HepG2 (cell line): ENCODE results near the gene SLC16A1. TPM values are rescaled to one million over a fixed set of nuclear protein-coding genes. Genes with fewer than 3 reads are reported as not detected.

Experiments used
- BORCS8-MEF2B ChIP-seq: sonication (generic); formaldehyde crosslinking; IDR thresholded peaks from 2 replicates; pipeline ENCODE4 v1.8.0; 2022; ENCODE audit warnings: mild to moderate bottlenecking, missing genetic modification reagents
- CHCHD3 ChIP-seq: sonication (generic); formaldehyde crosslinking; IDR thresholded peaks from 2 replicates; pipeline ENCODE4 v1.8.0; 2022; ENCODE audit warnings: mild to moderate bottlenecking, missing genetic modification reagents, moderate library complexity
- FOSL2 ChIP-seq: sonication (generic); formaldehyde crosslinking; IDR thresholded peaks from 2 replicates; pipeline ENCODE4 v1.4.0; 2020; ENCODE audit warnings: missing genetic modification reagents
- GABPB1 ChIP-seq: IDR thresholded peaks from 2 replicates; pipeline ENCODE4 v1.6.1; 2016; ENCODE audit warnings: mild to moderate bottlenecking, missing genetic modification reagents, moderate library complexity, missing compliant biosample characterization
- MXD4 ChIP-seq: IDR thresholded peaks from 2 replicates; pipeline ENCODE4 v1.6.1; 2016; ENCODE audit warnings: mild to moderate bottlenecking, missing biosample characterization, missing genetic modification reagents
- NFKB2 ChIP-seq: sonication (generic); formaldehyde crosslinking; IDR thresholded peaks from 2 replicates; pipeline ENCODE4 v1.4.0; 2020; ENCODE audit warnings: missing genetic modification reagents, borderline replicate concordance
- REPIN1 ChIP-seq: sonication (generic); formaldehyde crosslinking; IDR thresholded peaks from 2 replicates; pipeline ENCODE4 v1.8.0; 2022; ENCODE audit warnings: missing genetic modification reagents, low read depth, mild to moderate bottlenecking, borderline replicate concordance
- RFXANK ChIP-seq: IDR thresholded peaks from 2 replicates; pipeline ENCODE4 v1.6.1; 2016
- SRY ChIP-seq: sonication (generic); formaldehyde crosslinking; IDR thresholded peaks from 2 replicates; pipeline ENCODE4 v1.8.0; 2022; ENCODE audit warnings: mild to moderate bottlenecking, missing genetic modification reagents
- TMF1 ChIP-seq: sonication (generic); formaldehyde crosslinking; IDR thresholded peaks from 2 replicates; pipeline ENCODE4 v1.8.1; 2022; ENCODE audit warnings: low read depth, missing genetic modification reagents
- YY1 ChIP-seq: IDR thresholded peaks from 2 replicates; pipeline ENCODE4 v1.6.1; 2011; ENCODE audit warnings: low read length, low read depth, moderate library complexity, mild to moderate bottlenecking; ENCODE audit not compliant: insufficient read depth, insufficient replicate concordance
- ZBTB3 ChIP-seq: sonication (generic); formaldehyde crosslinking; IDR thresholded peaks from 2 replicates; pipeline ENCODE4 v1.4.0; 2020; ENCODE audit warnings: low read depth, mild to moderate bottlenecking, moderate library complexity, missing genetic modification reagents, borderline replicate concordance
- ZMYM4 ChIP-seq: sonication (generic); formaldehyde crosslinking; IDR thresholded peaks from 2 replicates; pipeline ENCODE4 v1.8.1; 2023; ENCODE audit warnings: mild to moderate bottlenecking, missing genetic modification reagents
- ZNF572 ChIP-seq: sonication (generic); formaldehyde crosslinking; IDR thresholded peaks from 2 replicates; pipeline ENCODE4 v1.5.1; 2020; ENCODE audit warnings: mild to moderate bottlenecking, missing genetic modification reagents
- ZNF607 ChIP-seq: sonication (generic); formaldehyde crosslinking; IDR thresholded peaks from 2 replicates; pipeline ENCODE4 v1.5.1; 2020; ENCODE audit warnings: missing genetic modification reagents, mild to moderate bottlenecking, borderline replicate concordance
- ZNF792 ChIP-seq: IDR thresholded peaks from 2 replicates; pipeline ENCODE4 v1.6.1; 2016
- ZSCAN29 ChIP-seq: sonication (generic); formaldehyde crosslinking; conservative IDR thresholded peaks from 2 replicates; pipeline ENCODE4 v1.4.0; 2020; ENCODE audit warnings: mild to moderate bottlenecking, missing genetic modification reagents
- polyA plus RNA-seq, 8 experiments: library from polyadenylated mRNA; depleted of rRNA in 3 of 8; stranded (reverse) in 7 of 8; unstranded in 1 of 8; fragments of >200 nt; fragmentation: Illumina TruSeq in 4 of 8; extraction: Trizol in 4 of 8; gene quantifications; 2 replicates each; pipeline versions ENCODE4 v1.2.1 to v1.2.3, GENCODE V29; 2011 to 2016; ENCODE audit warnings: low read depth in 4 of 8, missing spikeins in 1 of 8, mixed read lengths in 1 of 8; ENCODE audit not compliant: insufficient read depth in 1 of 8
- total RNA-seq, 5 experiments: library from RNA; depleted of rRNA; stranded (reverse); fragments of >200 nt; fragmentation: Illumina TruSeq; extraction: Trizol; gene quantifications; 2 replicates each; pipeline ENCODE4 v1.2.3, GENCODE V29; 2016; ENCODE audit warnings: low read depth in 1 of 5
- TF ChIP-seq, protein P1 (sequence below): IDR thresholded peaks from 2 replicates; pipeline ENCODE4 v1.6.1; 2016
- TF ChIP-seq, protein P2 (sequence below): sonication (generic); formaldehyde crosslinking; IDR thresholded peaks from 2 replicates; pipeline ENCODE4 v1.9.0; 2021; ENCODE audit warnings: missing genetic modification reagents, mild to moderate bottlenecking, borderline replicate concordance
- TF ChIP-seq, protein P3 (sequence below): IDR thresholded peaks from 2 replicates; pipeline ENCODE4 v1.6.1; 2016; ENCODE audit warnings: mild to moderate bottlenecking
- TF ChIP-seq, protein P4 (sequence below): IDR thresholded peaks from 2 replicates; pipeline ENCODE4 v1.6.1; 2016; ENCODE audit warnings: low read depth, missing genetic modification reagents, missing compliant biosample characterization

The SLC16A1 gene
- total and polyA plus RNA-seq, 2 of the 13 experiments (the other 11 are each of a cell fraction or from before 2014, with no cell fraction given), result 106 to 142 TPM

DNA sequence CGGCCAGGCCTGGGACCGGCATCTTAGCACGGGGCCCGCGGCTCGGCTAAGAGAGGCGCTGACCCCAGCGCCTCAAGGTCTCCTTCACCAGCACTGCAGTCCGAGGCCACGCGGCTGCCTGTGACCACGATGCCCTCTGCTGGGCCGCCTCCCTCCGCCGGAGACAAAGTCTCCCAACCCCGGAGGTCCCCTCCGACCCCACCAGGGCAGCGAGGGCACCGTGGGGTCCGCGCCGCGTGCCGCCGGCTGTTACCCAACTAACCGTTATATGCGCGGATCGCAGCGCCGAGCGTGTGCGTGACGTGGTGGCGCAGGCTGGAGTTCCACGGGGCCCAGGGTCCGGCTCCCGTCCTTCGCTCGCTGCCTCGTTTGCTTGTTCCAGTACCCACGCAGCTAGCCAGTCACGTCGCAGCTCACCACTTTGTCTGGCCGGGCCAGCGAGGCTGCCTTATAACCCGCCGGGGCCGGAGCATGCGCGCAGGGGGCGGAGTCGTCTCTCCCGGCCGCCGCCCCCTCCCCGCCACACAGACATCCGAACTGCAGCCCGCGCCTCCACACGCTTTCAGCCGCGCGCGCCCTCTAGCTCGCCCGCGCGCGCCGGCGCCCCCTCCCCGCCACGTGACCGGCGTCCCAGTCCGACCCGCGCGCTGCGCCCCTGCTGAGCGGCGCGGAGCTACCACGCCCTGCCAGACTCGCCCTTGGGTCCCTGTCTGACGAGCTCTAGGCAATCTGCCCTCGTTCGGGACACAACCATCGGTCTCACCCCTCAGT, at the start of gene SLC16A1 (continued):
- TF ChIP-seq ZMYM4 (CRISPR knock-in tag) (peak; percentile 97), NFKB2 (peak; percentile 62; the same call in 1 of the 2 replicates), ZBTB3 (CRISPR knock-in tag) (peak; percentile 69; the same call in 1 of the 2 replicates), REPIN1 (peak; percentile 51; the same call in 1 of the 2 replicates), MXD4 (CRISPR knock-in tag) (peak; percentile 93), CHCHD3 (0 out of 2 replicates have a peak, but pooled peaks have one; percentile 54), ZSCAN29 (CRISPR knock-in tag) (no peak; the same call in 1 of the 2 replicates), RFXANK (CRISPR knock-in tag) (no peak), BORCS8-MEF2B (CRISPR knock-in tag) (peak; percentile 81; the same call in 1 of the 2 replicates), GABPB1 (peak; percentile 78), SRY (CRISPR knock-in tag) (peak; percentile 94; the same call in 1 of the 2 replicates), ZNF572 (CRISPR knock-in tag) (peak; percentile 92; the same call in 1 of the 2 replicates), FOSL2 (CRISPR knock-in tag) (no peak), TMF1 (CRISPR knock-in tag) (no peak), YY1 (peak; percentile 33), ZNF607 (CRISPR knock-in tag) (no peak; the same call in 1 of the 2 replicates), ZNF792 (CRISPR knock-in tag) (peak; percentile 66; the same call in 1 of the 2 replicates)
- TF ChIP-seq, protein P1, sequence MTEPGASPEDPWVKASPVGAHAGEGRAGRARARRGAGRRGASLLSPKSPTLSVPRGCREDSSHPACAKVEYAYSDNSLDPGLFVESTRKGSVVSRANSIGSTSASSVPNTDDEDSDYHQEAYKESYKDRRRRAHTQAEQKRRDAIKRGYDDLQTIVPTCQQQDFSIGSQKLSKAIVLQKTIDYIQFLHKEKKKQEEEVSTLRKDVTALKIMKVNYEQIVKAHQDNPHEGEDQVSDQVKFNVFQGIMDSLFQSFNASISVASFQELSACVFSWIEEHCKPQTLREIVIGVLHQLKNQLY, result peak; percentile 45; the same call in 1 of the 2 replicates
- TF ChIP-seq, protein P2, sequence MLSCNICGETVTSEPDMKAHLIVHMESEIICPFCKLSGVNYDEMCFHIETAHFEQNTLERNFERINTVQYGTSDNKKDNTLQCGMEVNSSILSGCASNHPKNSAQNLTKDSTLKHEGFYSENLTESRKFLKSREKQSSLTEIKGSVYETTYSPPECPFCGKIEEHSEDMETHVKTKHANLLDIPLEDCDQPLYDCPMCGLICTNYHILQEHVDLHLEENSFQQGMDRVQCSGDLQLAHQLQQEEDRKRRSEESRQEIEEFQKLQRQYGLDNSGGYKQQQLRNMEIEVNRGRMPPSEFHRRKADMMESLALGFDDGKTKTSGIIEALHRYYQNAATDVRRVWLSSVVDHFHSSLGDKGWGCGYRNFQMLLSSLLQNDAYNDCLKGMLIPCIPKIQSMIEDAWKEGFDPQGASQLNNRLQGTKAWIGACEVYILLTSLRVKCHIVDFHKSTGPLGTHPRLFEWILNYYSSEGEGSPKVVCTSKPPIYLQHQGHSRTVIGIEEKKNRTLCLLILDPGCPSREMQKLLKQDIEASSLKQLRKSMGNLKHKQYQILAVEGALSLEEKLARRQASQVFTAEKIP (CRISPR knock-in tag), result no peak
- TF ChIP-seq, protein P3, sequence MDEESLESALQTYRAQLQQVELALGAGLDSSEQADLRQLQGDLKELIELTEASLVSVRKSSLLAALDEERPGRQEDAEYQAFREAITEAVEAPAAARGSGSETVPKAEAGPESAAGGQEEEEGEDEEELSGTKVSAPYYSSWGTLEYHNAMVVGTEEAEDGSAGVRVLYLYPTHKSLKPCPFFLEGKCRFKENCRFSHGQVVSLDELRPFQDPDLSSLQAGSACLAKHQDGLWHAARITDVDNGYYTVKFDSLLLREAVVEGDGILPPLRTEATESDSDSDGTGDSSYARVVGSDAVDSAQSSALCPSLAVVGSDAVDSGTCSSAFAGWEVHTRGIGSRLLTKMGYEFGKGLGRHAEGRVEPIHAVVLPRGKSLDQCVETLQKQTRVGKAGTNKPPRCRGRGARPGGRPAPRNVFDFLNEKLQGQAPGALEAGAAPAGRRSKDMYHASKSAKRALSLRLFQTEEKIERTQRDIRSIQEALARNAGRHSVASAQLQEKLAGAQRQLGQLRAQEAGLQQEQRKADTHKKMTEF (CRISPR knock-in tag), result peak; percentile 64
- TF ChIP-seq, protein P4, sequence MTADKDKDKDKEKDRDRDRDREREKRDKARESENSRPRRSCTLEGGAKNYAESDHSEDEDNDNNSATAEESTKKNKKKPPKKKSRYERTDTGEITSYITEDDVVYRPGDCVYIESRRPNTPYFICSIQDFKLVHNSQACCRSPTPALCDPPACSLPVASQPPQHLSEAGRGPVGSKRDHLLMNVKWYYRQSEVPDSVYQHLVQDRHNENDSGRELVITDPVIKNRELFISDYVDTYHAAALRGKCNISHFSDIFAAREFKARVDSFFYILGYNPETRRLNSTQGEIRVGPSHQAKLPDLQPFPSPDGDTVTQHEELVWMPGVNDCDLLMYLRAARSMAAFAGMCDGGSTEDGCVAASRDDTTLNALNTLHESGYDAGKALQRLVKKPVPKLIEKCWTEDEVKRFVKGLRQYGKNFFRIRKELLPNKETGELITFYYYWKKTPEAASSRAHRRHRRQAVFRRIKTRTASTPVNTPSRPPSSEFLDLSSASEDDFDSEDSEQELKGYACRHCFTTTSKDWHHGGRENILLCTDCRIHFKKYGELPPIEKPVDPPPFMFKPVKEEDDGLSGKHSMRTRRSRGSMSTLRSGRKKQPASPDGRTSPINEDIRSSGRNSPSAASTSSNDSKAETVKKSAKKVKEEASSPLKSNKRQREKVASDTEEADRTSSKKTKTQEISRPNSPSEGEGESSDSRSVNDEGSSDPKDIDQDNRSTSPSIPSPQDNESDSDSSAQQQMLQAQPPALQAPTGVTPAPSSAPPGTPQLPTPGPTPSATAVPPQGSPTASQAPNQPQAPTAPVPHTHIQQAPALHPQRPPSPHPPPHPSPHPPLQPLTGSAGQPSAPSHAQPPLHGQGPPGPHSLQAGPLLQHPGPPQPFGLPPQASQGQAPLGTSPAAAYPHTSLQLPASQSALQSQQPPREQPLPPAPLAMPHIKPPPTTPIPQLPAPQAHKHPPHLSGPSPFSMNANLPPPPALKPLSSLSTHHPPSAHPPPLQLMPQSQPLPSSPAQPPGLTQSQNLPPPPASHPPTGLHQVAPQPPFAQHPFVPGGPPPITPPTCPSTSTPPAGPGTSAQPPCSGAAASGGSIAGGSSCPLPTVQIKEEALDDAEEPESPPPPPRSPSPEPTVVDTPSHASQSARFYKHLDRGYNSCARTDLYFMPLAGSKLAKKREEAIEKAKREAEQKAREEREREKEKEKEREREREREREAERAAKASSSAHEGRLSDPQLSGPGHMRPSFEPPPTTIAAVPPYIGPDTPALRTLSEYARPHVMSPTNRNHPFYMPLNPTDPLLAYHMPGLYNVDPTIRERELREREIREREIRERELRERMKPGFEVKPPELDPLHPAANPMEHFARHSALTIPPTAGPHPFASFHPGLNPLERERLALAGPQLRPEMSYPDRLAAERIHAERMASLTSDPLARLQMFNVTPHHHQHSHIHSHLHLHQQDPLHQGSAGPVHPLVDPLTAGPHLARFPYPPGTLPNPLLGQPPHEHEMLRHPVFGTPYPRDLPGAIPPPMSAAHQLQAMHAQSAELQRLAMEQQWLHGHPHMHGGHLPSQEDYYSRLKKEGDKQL (CRISPR knock-in tag), result peak; percentile 17; the same call in 1 of the 2 replicates
